ENCODE measurements around the gene PCNP.
"Not testable (repeated sequence)": the region's sequence is repeated elsewhere in the genome, so short reads cannot be mapped to it uniquely, and the experiment has no call there.

The PCNP gene

GRCh38 chr3:101640256-101640655 is 66.3 kb downstream of the PCNP start:
- no peaks in the 10 kb centered on the region for H4K20me1 ChIP-seq (ENCODE audit: control insufficient read depth, insufficient read depth, low read depth, low read length)
- H3K79me2 ChIP-seq (ENCODE audit: control insufficient read depth, low read length): no peaks in the 10 kb centered on the region

GRCh38 chr3:101641397-101642115 is 67.6 kb downstream of the PCNP start:
- not testable (repeated sequence) for H3K4me1 ChIP-seq (ENCODE audit: control insufficient read depth, low read length); H3K4me3 ChIP-seq (ENCODE audit: low read length); H3K9me2 ChIP-seq (replicated peaks; ENCODE audit: control insufficient read depth, low read length); H3K27me3 ChIP-seq (ENCODE audit: control insufficient read depth, low read length); H4K20me1 ChIP-seq (ENCODE audit: control insufficient read depth, insufficient read depth, low read depth, low read length); H3F3A ChIP-seq (ENCODE audit: control insufficient read depth, insufficient read depth); H3K27ac ChIP-seq (ENCODE audit: low read depth, low read length); H3K4me2 ChIP-seq (ENCODE audit: low read length); H3K36me3 ChIP-seq (ENCODE audit: control insufficient read depth, low read length); H3K79me2 ChIP-seq (ENCODE audit: control insufficient read depth, low read length); H3K9me3 ChIP-seq (ENCODE audit: control insufficient read depth, insufficient read depth, low read length)

More at GRCh38 chr3:101640256-101640655, 66.3 kb downstream of the PCNP start:
- H3K4me1 ChIP-seq (ENCODE audit: control insufficient read depth, low read length): peaks cover 4% of the 10 kb centered on the region
- H3F3A ChIP-seq (ENCODE audit: control insufficient read depth, insufficient read depth): no peaks in the 10 kb centered on the region
- no peaks in the 10 kb centered on the region for H3K9me2 ChIP-seq (replicated peaks; ENCODE audit: control insufficient read depth, low read length)
- H3K9me3 ChIP-seq (ENCODE audit: control insufficient read depth, insufficient read depth, low read length): no peaks in the 10 kb centered on the region
- no peak overlapping the region for H3K27ac ChIP-seq (ENCODE audit: low read depth, low read length)
- no peak overlapping the region for H3K4me2 ChIP-seq (ENCODE audit: low read length)
- TF ChIP-seq CTCF (IDR thresholded peaks at IDR 0.05; ENCODE audit: low read depth, low read length, poor library complexity, severe bottlenecking): no peak
- no peak for TF ChIP-seq EZH2phosphoT487 (IDR thresholded peaks at IDR 0.05; ENCODE audit: borderline replicate concordance, low read length)
- H3K4me3 ChIP-seq (ENCODE audit: low read length): no peak overlapping the region
- no peaks in the 10 kb centered on the region for H3K36me3 ChIP-seq (ENCODE audit: control insufficient read depth, low read length)
- no peaks in the 10 kb centered on the region for H3K27me3 ChIP-seq (ENCODE audit: control insufficient read depth, low read length)

GRCh38 chr3:101642441-101642840 is 68.5 kb downstream of the PCNP start:
- no peak overlapping the region for H3K27ac ChIP-seq (ENCODE audit: low read depth, low read length)
- H3K4me2 ChIP-seq (ENCODE audit: low read length): no peak overlapping the region
- TF ChIP-seq EZH2phosphoT487 (IDR thresholded peaks at IDR 0.05; ENCODE audit: borderline replicate concordance, low read length): no peak
- TF ChIP-seq CTCF (IDR thresholded peaks at IDR 0.05; ENCODE audit: low read depth, low read length, poor library complexity, severe bottlenecking): no peak

GRCh38 chr3:101643009-101643844 is 69.2 kb downstream of the PCNP start:
- Histone ChIP-seq H3K9me3 (ENCODE audit: control insufficient read depth, insufficient read depth, low read length) (no peaks in the 10 kb centered on the region), H3K79me2 (ENCODE audit: control insufficient read depth, low read length) (no peaks in the 10 kb centered on the region), H3K4me2 (ENCODE audit: low read length) (no peak overlapping the region), H4K20me1 (ENCODE audit: control insufficient read depth, insufficient read depth, low read depth, low read length) (no peaks in the 10 kb centered on the region), H3F3A (ENCODE audit: control insufficient read depth, insufficient read depth) (no peaks in the 10 kb centered on the region), H3K4me3 (ENCODE audit: low read length) (no peak overlapping the region), H3K36me3 (ENCODE audit: control insufficient read depth, low read length) (no peaks in the 10 kb centered on the region; the same call in 1 of the 2 replicates), H3K9me2 (replicated peaks; ENCODE audit: control insufficient read depth, low read length) (no peaks in the 10 kb centered on the region), H3K4me1 (ENCODE audit: control insufficient read depth, low read length) (no peaks in the 10 kb centered on the region), H3K27ac (ENCODE audit: low read depth, low read length) (no peak overlapping the region), H3K27me3 (ENCODE audit: control insufficient read depth, low read length) (no peaks in the 10 kb centered on the region)
- no peak for TF ChIP-seq EZH2phosphoT487 (IDR thresholded peaks at IDR 0.05; ENCODE audit: borderline replicate concordance, low read length)

More at GRCh38 chr3:101642441-101642840, 68.5 kb downstream of the PCNP start:
- Histone ChIP-seq H3K27me3 (ENCODE audit: control insufficient read depth, low read length) (no peaks in the 10 kb centered on the region), H4K20me1 (ENCODE audit: control insufficient read depth, insufficient read depth, low read depth, low read length) (no peaks in the 10 kb centered on the region), H3F3A (ENCODE audit: control insufficient read depth, insufficient read depth) (no peaks in the 10 kb centered on the region), H3K36me3 (ENCODE audit: control insufficient read depth, low read length) (no peaks in the 10 kb centered on the region), H3K9me3 (ENCODE audit: control insufficient read depth, insufficient read depth, low read length) (no peaks in the 10 kb centered on the region), H3K4me1 (ENCODE audit: control insufficient read depth, low read length) (no peaks in the 10 kb centered on the region), H3K79me2 (ENCODE audit: control insufficient read depth, low read length) (no peaks in the 10 kb centered on the region), H3K9me2 (replicated peaks; ENCODE audit: control insufficient read depth, low read length) (no peaks in the 10 kb centered on the region), H3K4me3 (ENCODE audit: low read length) (no peak overlapping the region)

Data from DOHH2 (cell line).